SK-N-SH (cell line): ENCODE data around the gene CMYA5. TPM values are rescaled to one million over a fixed set of nuclear protein-coding genes. Genes with fewer than 3 reads are reported as not detected.

ENCODE experiments used
- CTCF ChIA-PET: fragments of 300-600, 350-600 bp; formaldehyde crosslinking; extraction: SDS; loops from one replicate; lab custom pipeline; 2021; lab: Yijun Ruan, JAX
- POLR2A ChIA-PET: fragments of 350-600 bp; sonication (Branson Sonifier 250); formaldehyde crosslinking; extraction: SDS; loops from one replicate; lab custom pipeline; 2020; ENCODE audit warnings: antibody characterized with exemption, inconsistent platforms; lab: Yijun Ruan, JAX
- DNase-seq: peaks from one replicate; pipeline ENCODE4 v3.0.0; 2012
- H2AFZ ChIP-seq: fragments of 200-600 bp; sonication (generic); 2 replicates; pipeline ENCODE4 v1.8.1; 2016; ENCODE audit warnings: antibody characterized with exemption, mild to moderate bottlenecking, low read depth
- H3F3A ChIP-seq: fragments of 200-600 bp; sonication (generic); replicated peaks from 2 replicates; pipeline ENCODE3; 2016; ENCODE audit warnings: antibody characterized with exemption, mild to moderate bottlenecking; ENCODE audit not compliant: insufficient read depth
- H3K27ac ChIP-seq, 2 experiments: fragments of 200-500 bp in 1 of 2; fragments of 200-600 bp in 1 of 2; sonication (Bioruptor generic) in 1 of 2; sonication (generic), shearing (Covaris generic) in 1 of 2; 2 replicates each; pipeline versions ENCODE4 v1.5.1 to v1.6.1; 2014 to 2016; ENCODE audit warnings: low read depth in 2 of 2, inconsistent platforms in 1 of 2, low read length in 1 of 2, mild to moderate bottlenecking in 1 of 2, mixed read lengths in 1 of 2
- H3K27me3 ChIP-seq: fragments of 200-600 bp; sonication (generic), shearing (Covaris generic); 2 replicates; pipeline ENCODE4 v1.6.1; 2016; ENCODE audit warnings: mixed run types; ENCODE audit not compliant: insufficient read depth
- H3K36me3 ChIP-seq, 2 experiments: fragments of 200-500 bp in 1 of 2; fragments of 200-600 bp in 1 of 2; sonication (Bioruptor generic) in 1 of 2; sonication (generic) in 1 of 2; replicated peaks in 1 of 2; 2 replicates each; pipeline versions ENCODE3 to v1.5.1; 2014 to 2016; ENCODE audit warnings: low read length in 1 of 2, mild to moderate bottlenecking in 1 of 2; ENCODE audit not compliant: insufficient read depth in 2 of 2, control insufficient read depth in 1 of 2
- H3K4me1 ChIP-seq, 2 experiments: fragments of 200-500 bp in 1 of 2; fragments of 200-600 bp in 1 of 2; sonication (Bioruptor generic) in 1 of 2; sonication (generic), shearing (Covaris generic) in 1 of 2; 2 replicates each; pipeline versions ENCODE4 v1.5.1 to v1.6.1; 2014 to 2016; ENCODE audit warnings: low read depth in 1 of 2, low read length in 1 of 2, mixed run types in 1 of 2; ENCODE audit not compliant: insufficient read depth in 2 of 2, control insufficient read depth in 1 of 2
- H3K4me2 ChIP-seq: fragments of 200-600 bp; sonication (generic), shearing (Covaris generic); 2 replicates; pipeline ENCODE4 v1.6.1; 2017; ENCODE audit warnings: mixed run types
- H3K4me3 ChIP-seq, 2 experiments: fragments of 200-500 bp in 1 of 2; fragments of 200-600 bp in 1 of 2; sonication (Bioruptor generic) in 1 of 2; sonication (generic), shearing (Covaris generic) in 1 of 2; 2 replicates each; pipeline versions ENCODE4 v1.5.1 to v1.8.1; 2014 to 2016; ENCODE audit warnings: low read depth in 2 of 2, inconsistent platforms in 1 of 2, low read length in 1 of 2, mild to moderate bottlenecking in 1 of 2, mixed read lengths in 1 of 2, moderate library complexity in 1 of 2
- H3K79me2 ChIP-seq: fragments of 200-600 bp; sonication (generic); 2 replicates; pipeline ENCODE4 v1.8.1; 2017; ENCODE audit warnings: mild to moderate bottlenecking; ENCODE audit not compliant: insufficient read depth
- H3K9ac ChIP-seq: fragments of 200-600 bp; sonication (generic); 2 replicates; pipeline ENCODE4 v1.6.1; 2017; ENCODE audit warnings: mixed run types
- H3K9me2 ChIP-seq: fragments of 200-600 bp; sonication (generic); 2 replicates; pipeline ENCODE4 v1.6.1; 2017; ENCODE audit warnings: mixed run types
- H3K9me3 ChIP-seq: fragments of 200-600 bp; sonication (generic); 2 replicates; pipeline ENCODE4 v1.6.1; 2017; ENCODE audit warnings: mixed run types, mild to moderate bottlenecking, moderate library complexity
- H4K20me1 ChIP-seq: fragments of 200-600 bp; sonication (generic); 2 replicates; pipeline ENCODE4 v1.6.1; 2017; ENCODE audit warnings: mild to moderate bottlenecking, mixed run types; ENCODE audit not compliant: insufficient read depth
- CHD2 ChIP-seq: fragments of 150-350 bp; IDR thresholded peaks from 2 replicates; pipeline ENCODE4 v1.6.1; 2018; ENCODE audit warnings: low read length; ENCODE audit not compliant: partially characterized antibody
- EP300 ChIP-seq, 2 experiments: IDR thresholded peaks; 2 replicates each; pipeline versions ENCODE4 v1.4.0 to v1.6.1; 2012; ENCODE audit warnings: borderline replicate concordance in 1 of 2, low read depth in 1 of 2, low read length in 1 of 2
- FOSL2 ChIP-seq: IDR thresholded peaks from 2 replicates; pipeline ENCODE4 v1.4.0; 2012; ENCODE audit warnings: low read depth, mild to moderate bottlenecking, moderate library complexity, borderline replicate concordance
- GATA2 ChIP-seq: sonication (generic); formaldehyde crosslinking; IDR thresholded peaks from 2 replicates; pipeline ENCODE4 v1.5.0; 2020; ENCODE audit warnings: mild to moderate bottlenecking, missing genetic modification reagents
- IRF3 ChIP-seq: fragments of 150-350 bp; IDR thresholded peaks from 2 replicates; pipeline ENCODE4 v1.6.1; 2016; ENCODE audit warnings: mild to moderate bottlenecking, low read depth, low read length
- JUND ChIP-seq: IDR thresholded peaks from 2 replicates; pipeline ENCODE4 v1.4.0; 2012
- MEF2A ChIP-seq: IDR thresholded peaks from 2 replicates; pipeline ENCODE4 v1.4.0; 2012; ENCODE audit warnings: low read depth, borderline replicate concordance
- MXI1 ChIP-seq: IDR thresholded peaks from 2 replicates; pipeline ENCODE4 v1.6.1; 2012; ENCODE audit warnings: mild to moderate bottlenecking, low read depth, low read length, improper control_type of control experiment
- NFIC ChIP-seq: IDR thresholded peaks from 2 replicates; pipeline ENCODE4 v1.4.0; 2012; ENCODE audit warnings: borderline replicate concordance
- NRF1 ChIP-seq: IDR thresholded peaks from 2 replicates; pipeline ENCODE4 v1.6.1; 2012; ENCODE audit warnings: low read depth, mild to moderate bottlenecking, low read length
- PBX3 ChIP-seq: IDR thresholded peaks from 2 replicates; pipeline ENCODE4; 2012
- POLR2AphosphoS5 ChIP-seq: IDR thresholded peaks from 2 replicates; pipeline ENCODE4 v1.6.1; 2012; ENCODE audit warnings: low read depth, low read length
- RAD21 ChIP-seq: IDR thresholded peaks from 2 replicates; pipeline ENCODE4 v1.6.1; 2012; ENCODE audit warnings: mild to moderate bottlenecking, low read length
- RCOR1 ChIP-seq: fragments of 150-350 bp; IDR thresholded peaks from 2 replicates; pipeline ENCODE4 v1.6.1; 2017; ENCODE audit warnings: antibody characterized with exemption, low read length
- RXRA ChIP-seq: IDR thresholded peaks from 2 replicates; pipeline ENCODE4 v1.4.0; 2012; ENCODE audit warnings: low read depth, mild to moderate bottlenecking, borderline replicate concordance
- SIN3A ChIP-seq: IDR thresholded peaks from 2 replicates; pipeline ENCODE4 v1.6.1; 2012; ENCODE audit warnings: low read depth, mild to moderate bottlenecking, low read length, moderate library complexity, borderline replicate concordance
- SMC3 ChIP-seq: IDR thresholded peaks from 2 replicates; pipeline ENCODE4 v1.6.1; 2012; ENCODE audit warnings: low read depth, low read length, improper control_type of control experiment
- TCF12 ChIP-seq: IDR thresholded peaks from 2 replicates; pipeline ENCODE4 v1.4.0; 2012
- TEAD4 ChIP-seq: IDR thresholded peaks from 2 replicates; pipeline ENCODE4 v1.4.0; 2012; ENCODE audit warnings: mild to moderate bottlenecking, borderline replicate concordance; ENCODE audit not compliant: insufficient read depth
- WGBS: methylation state at CpG from one replicate; pipeline ENCODE4 v1.1.6; 2017; ENCODE audit warnings: low lambda C conversion rate; 5-methylcytosine and 5-hydroxymethylcytosine counted together
- polyA plus RNA-seq, 3 experiments: library from polyadenylated mRNA; depleted of rRNA; stranded (reverse); fragments of >200 nt; gene quantifications; 2 replicates each; pipeline ENCODE4 v1.2.3, GENCODE V29; 2012
- TF ChIP-seq, protein P1 (sequence below): IDR thresholded peaks from 2 replicates; pipeline ENCODE4 v1.4.0; 2012; ENCODE audit warnings: low read depth, borderline replicate concordance
- TF ChIP-seq, protein P2 (sequence below): IDR thresholded peaks from 2 replicates; pipeline ENCODE4 v1.4.0; 2012; ENCODE audit warnings: low read depth, borderline replicate concordance
- TF ChIP-seq, protein P3 (sequence below): IDR thresholded peaks from 2 replicates; pipeline ENCODE4 v1.4.0; 2012; ENCODE audit warnings: low read depth
- TF ChIP-seq, protein P4 (sequence below): fragments of 150-350 bp; IDR thresholded peaks from 2 replicates; pipeline ENCODE4 v1.6.1; 2017; ENCODE audit warnings: antibody characterized with exemption, low read length, low read depth, borderline replicate concordance

The CMYA5 gene
- polyA plus RNA-seq, 1 of the 3 experiments (the other 2 are of a cell fraction), result 0.12 TPM

DNA sequence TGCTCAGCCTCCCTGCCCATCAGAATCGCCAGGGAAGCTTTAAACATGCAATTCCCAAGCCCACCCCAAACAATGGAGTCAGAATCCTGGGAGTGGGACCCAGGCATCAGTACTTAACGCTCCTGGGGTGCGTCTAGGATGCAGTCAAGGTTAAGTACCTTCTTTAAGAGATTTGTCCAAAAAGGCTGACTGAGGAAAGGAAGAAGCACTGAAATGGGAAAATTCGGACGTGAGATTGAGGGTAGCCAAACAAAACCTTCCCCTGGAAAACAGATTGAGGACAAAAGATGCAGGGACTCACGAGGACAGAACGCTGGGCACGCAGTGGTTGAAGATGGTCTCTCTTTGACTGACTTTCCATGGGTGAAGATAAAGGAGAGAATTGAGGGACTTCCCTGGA lies 157.9 kb downstream of the CMYA5 start:
- 55% methylated on average over 8 of the region's 8 CpGs for WGBS
- DNase-seq, result no peak
- POLR2A ChIA-PET, result no interaction called here

DNA sequence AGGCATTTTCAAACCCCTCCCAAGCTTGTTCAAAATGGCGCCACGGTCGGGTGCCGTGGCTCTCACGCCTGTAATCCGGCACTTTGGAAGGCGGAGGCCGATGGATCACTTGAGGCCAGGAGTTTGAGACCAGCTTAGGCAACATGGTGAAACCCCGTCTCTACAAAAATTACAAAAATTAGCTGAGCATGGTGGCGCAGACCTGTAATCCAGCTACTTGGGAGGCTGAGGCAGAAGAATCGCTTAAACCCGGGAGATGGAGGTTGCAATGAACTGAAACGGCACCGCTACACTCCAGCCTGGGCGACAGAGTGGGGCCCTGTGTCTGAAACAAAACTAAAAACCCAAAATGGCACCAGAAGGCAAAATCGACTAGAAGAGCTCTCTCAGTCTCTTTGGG lies 159.4 kb downstream of the CMYA5 start:
- no peak overlapping the region for H3K4me3 ChIP-seq
- H2AFZ ChIP-seq, result no peak overlapping the region
- no peaks in the 10 kb centered on the region for H3K9me3 ChIP-seq
- H4K20me1 ChIP-seq, result no peaks in the 10 kb centered on the region
- H3K9ac ChIP-seq, result no peak overlapping the region
- DNase-seq, result no peak
- H3K9me2 ChIP-seq, result no peaks in the 10 kb centered on the region
- CTCF ChIA-PET, result interaction anchor here (3.1 kb wide), 1 partner anchor 9 kb away, joined by 16 read pairs; no protein-coding TSS in a partner anchor
- H3F3A ChIP-seq, result no peaks in the 10 kb centered on the region
- no peak overlapping the region for H3K4me2 ChIP-seq
- WGBS, result 76% methylated on average over 16 of the region's 16 CpGs
- no peaks in the 10 kb centered on the region; the same call in 1 of the 2 replicates for H3K27me3 ChIP-seq
- no peaks in the 10 kb centered on the region for H3K36me3 ChIP-seq
- H3K4me1 ChIP-seq, result no peaks in the 10 kb centered on the region; a peak in 1 of 4 replicates
- no peaks in the 10 kb centered on the region for H3K79me2 ChIP-seq
- no peak overlapping the region for H3K27ac ChIP-seq
- POLR2A ChIA-PET, result no interaction called here
- TF ChIP-seq PBX3 (no peak), POLR2AphosphoS5 (no peak), RCOR1 (no peak), EP300 (IDR thresholded peaks at IDR 0.05; ENCODE audit: borderline replicate concordance in 1 of 2, low read depth in 1 of 2, low read length in 1 of 2) (no peak), JUND (no peak), IRF3 (no peak), GATA2 (CRISPR knock-in tag) (no peak)
- TF ChIP-seq, protein P1, sequence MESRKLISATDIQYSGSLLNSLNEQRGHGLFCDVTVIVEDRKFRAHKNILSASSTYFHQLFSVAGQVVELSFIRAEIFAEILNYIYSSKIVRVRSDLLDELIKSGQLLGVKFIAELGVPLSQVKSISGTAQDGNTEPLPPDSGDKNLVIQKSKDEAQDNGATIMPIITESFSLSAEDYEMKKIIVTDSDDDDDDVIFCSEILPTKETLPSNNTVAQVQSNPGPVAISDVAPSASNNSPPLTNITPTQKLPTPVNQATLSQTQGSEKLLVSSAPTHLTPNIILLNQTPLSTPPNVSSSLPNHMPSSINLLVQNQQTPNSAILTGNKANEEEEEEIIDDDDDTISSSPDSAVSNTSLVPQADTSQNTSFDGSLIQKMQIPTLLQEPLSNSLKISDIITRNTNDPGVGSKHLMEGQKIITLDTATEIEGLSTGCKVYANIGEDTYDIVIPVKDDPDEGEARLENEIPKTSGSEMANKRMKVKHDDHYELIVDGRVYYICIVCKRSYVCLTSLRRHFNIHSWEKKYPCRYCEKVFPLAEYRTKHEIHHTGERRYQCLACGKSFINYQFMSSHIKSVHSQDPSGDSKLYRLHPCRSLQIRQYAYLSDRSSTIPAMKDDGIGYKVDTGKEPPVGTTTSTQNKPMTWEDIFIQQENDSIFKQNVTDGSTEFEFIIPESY, result no peak

More for the DNA sequence above, 157.9 kb downstream of the CMYA5 start:
- Histone ChIP-seq H3K9me2 (no peaks in the 10 kb centered on the region), H3K27me3 (no peaks in the 10 kb centered on the region; the same call in 1 of the 2 replicates), H3K36me3 (no peaks in the 10 kb centered on the region), H3K9me3 (no peaks in the 10 kb centered on the region), H4K20me1 (no peaks in the 10 kb centered on the region), H3K4me3 (no peak overlapping the region), H3F3A (no peaks in the 10 kb centered on the region), H2AFZ (no peak overlapping the region), H3K9ac (no peak overlapping the region), H3K27ac (no peak overlapping the region), H3K79me2 (no peaks in the 10 kb centered on the region), H3K4me2 (no peak overlapping the region), H3K4me1 (no peaks in the 10 kb centered on the region)
- CTCF ChIA-PET, result interaction anchor here (2.8 to 3.1 kb wide), 2 partner anchors 10 kb away, joined by 16 to 17 read pairs; no protein-coding TSS in a partner anchor
- TF ChIP-seq, protein P1, result no peak
- no peak for TF ChIP-seq EP300 (IDR thresholded peaks at IDR 0.05; ENCODE audit: borderline replicate concordance in 1 of 2, low read depth in 1 of 2, low read length in 1 of 2)
- TF ChIP-seq, protein P2, sequence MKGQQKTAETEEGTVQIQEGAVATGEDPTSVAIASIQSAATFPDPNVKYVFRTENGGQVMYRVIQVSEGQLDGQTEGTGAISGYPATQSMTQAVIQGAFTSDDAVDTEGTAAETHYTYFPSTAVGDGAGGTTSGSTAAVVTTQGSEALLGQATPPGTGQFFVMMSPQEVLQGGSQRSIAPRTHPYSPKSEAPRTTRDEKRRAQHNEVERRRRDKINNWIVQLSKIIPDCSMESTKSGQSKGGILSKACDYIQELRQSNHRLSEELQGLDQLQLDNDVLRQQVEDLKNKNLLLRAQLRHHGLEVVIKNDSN, result no peak
- no peak for TF ChIP-seq FOSL2
- no peak for TF ChIP-seq TEAD4
- no peak for TF ChIP-seq MXI1
- TF ChIP-seq GATA2 (CRISPR knock-in tag), result no peak
- no peak for TF ChIP-seq NFIC
- TF ChIP-seq SIN3A, result no peak
- TF ChIP-seq, protein P3, sequence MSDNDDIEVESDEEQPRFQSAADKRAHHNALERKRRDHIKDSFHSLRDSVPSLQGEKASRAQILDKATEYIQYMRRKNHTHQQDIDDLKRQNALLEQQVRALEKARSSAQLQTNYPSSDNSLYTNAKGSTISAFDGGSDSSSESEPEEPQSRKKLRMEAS, result no peak
- no peak for TF ChIP-seq TCF12
- no peak for TF ChIP-seq RAD21
- no peak for TF ChIP-seq MEF2A
- no peak for TF ChIP-seq NRF1
- TF ChIP-seq RXRA, result no peak
- TF ChIP-seq, protein P4, sequence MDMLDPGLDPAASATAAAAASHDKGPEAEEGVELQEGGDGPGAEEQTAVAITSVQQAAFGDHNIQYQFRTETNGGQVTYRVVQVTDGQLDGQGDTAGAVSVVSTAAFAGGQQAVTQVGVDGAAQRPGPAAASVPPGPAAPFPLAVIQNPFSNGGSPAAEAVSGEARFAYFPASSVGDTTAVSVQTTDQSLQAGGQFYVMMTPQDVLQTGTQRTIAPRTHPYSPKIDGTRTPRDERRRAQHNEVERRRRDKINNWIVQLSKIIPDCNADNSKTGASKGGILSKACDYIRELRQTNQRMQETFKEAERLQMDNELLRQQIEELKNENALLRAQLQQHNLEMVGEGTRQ, result no peak
- no peak for TF ChIP-seq CHD2
- TF ChIP-seq SMC3, result no peak
- TF ChIP-seq POLR2AphosphoS5, result no peak
